ENCODE data around the gene PCGF2. TPM values are rescaled to one million over a fixed set of nuclear protein-coding genes. Genes with fewer than 3 reads are reported as not detected.

Gene PCGF2
- total and polyA plus RNA-seq, 10 of the 15 experiments (the other 5 are each of a cell fraction or from before 2014, with no cell fraction given), result 2.7 to 35.6 (median 7.2) TPM

GRCh38 chr17:38701504-38702165 lies 46.5 kb downstream of the PCGF2 start:
- SMC1A ChIA-PET (ENCODE audit: uncharacterized antibody, unreplicated experiment), result interaction anchor here (1.2 to 1.6 kb wide), 7 partner anchors 10 to 143 kb away, joined by 3 to 5 read pairs (median 4); partner anchors contain the start of genes EPOP and PSMB3
- Histone ChIP-seq H3K4me3 (peak overlapping the region; percentile 72), H3K79me2 (ENCODE audit: control insufficient read depth, insufficient read depth, low read length) (peaks cover 37% of the 10 kb centered on the region), H4K20me1 (ENCODE audit: control insufficient read depth, insufficient read depth) (no peaks in the 10 kb centered on the region), H3K36me3 (ENCODE audit: control insufficient read depth in 2 of 2, insufficient read depth in 2 of 2, low read length in 1 of 2) (no peaks in the 10 kb centered on the region), H3K4me2 (ENCODE audit: control insufficient read depth, insufficient read depth) (peak overlapping the region; percentile 99), H3K9me3 (replicated peaks; ENCODE audit: control insufficient read depth, insufficient read depth, low read length) (no peaks in the 10 kb centered on the region), H3K4me1 (ENCODE audit: control insufficient read depth, insufficient read depth, low read length) (peaks cover 24% of the 10 kb centered on the region), H3K27ac (ENCODE audit: control insufficient read depth, insufficient read depth) (peak overlapping the region; percentile 100), H3K9ac (ENCODE audit: control insufficient read depth, insufficient read depth, low read length) (peak overlapping the region; percentile 100), H2AFZ (ENCODE audit: control insufficient read depth, low read depth, low read length) (peak overlapping the region; percentile 74), H3K27me3 (replicated peaks in 1 of 2; ENCODE audit: control insufficient read depth in 2 of 2, insufficient read depth in 2 of 2, low read length in 1 of 2) (no peaks in the 10 kb centered on the region)
- BruUV-seq (replicated peaks), result TSS peak; percentile 67
- RAD21 ChIA-PET (ENCODE audit: unreplicated experiment), result interaction anchor here (1.2 to 2.0 kb wide), 2 partner anchors 24 to 48 kb away, joined by 3 to 13 read pairs; no protein-coding TSS in a partner anchor
- CTCF ChIA-PET, result interaction anchor here (1.2 to 1.6 kb wide), 2 partner anchors 25 to 33 kb away, joined by 4 read pairs; no protein-coding TSS in a partner anchor
- ATAC-seq (peak; percentile 60), DNase-seq (ENCODE audit: low read depth, low spot score) (peak; percentile 86), FAIRE-seq (no peak)
- in situ Hi-C loops (cut with MboI), result no loop called here
- under 1% methylated on average over 22 of the region's 25 CpGs for WGBS (ENCODE audit: insufficient coverage, insufficient replicate concordance, low lambda C conversion rate, missing lambda C conversion rate)
- intact Hi-C loops (cut with micrococcal nuclease; ENCODE audit: unreplicated experiment), result loop anchor here (1.0 to 2.0 kb wide), 2 partner anchors 24 to 29 kb away; partner anchors contain the start of gene CISD3
- POLR2A ChIA-PET, result interaction anchor here (0.5 to 2.0 kb wide), 6 partner anchors 17 to 498 kb away, joined by 3 to 7 read pairs (median 5); partner anchors contain the start of genes PSMB3 and RPL19
- TF ChIP-seq RFX5 (IDR thresholded peaks at IDR 0.05; ENCODE audit: low read depth, low read length) (no peak), ETV6 (conservative IDR thresholded peaks at IDR 0.05 in 1 of 2, IDR thresholded peaks at IDR 0.05 in 1 of 2; ENCODE audit: borderline replicate concordance in 1 of 2, low read depth in 1 of 2) (peak in 1 of 2 experiments; percentile 93; a peak in 2 of 4 replicates), BCL11A (IDR thresholded peaks at IDR 0.05; ENCODE audit: low read depth, low read length) (no peak; the same call in 1 of the 2 replicates), SPI1 (IDR thresholded peaks at IDR 0.05; ENCODE audit: borderline replicate concordance, insufficient read depth, low read depth, low read length) (peak; percentile 78; the same call in 1 of the 2 replicates), SKIL (IDR thresholded peaks at IDR 0.05; ENCODE audit: low read depth, poor library complexity, severe bottlenecking) (peak; percentile 22), ZBTB4 (CRISPR knock-in tag; IDR thresholded peaks at IDR 0.05) (no peak), SRF (IDR thresholded peaks at IDR 0.05; ENCODE audit: low read depth in 2 of 2, low read length in 2 of 2) (no peak), ESRRA (IDR thresholded peaks at IDR 0.05; ENCODE audit: low read length) (no peak), PAX8 (IDR thresholded peaks at IDR 0.05) (no peak), STAT3 (IDR thresholded peaks at IDR 0.05; ENCODE audit: low read depth, low read length) (no peak), RBBP5 (conservative IDR thresholded peaks at IDR 0.05) (no peak), YBX1 (IDR thresholded peaks at IDR 0.05) (no peak), HCFC1 (IDR thresholded peaks at IDR 0.05; ENCODE audit: low read length) (no peak), DPF2 (IDR thresholded peaks at IDR 0.05) (no peak)

All from GM12878 (cell line).